GM18870 (cell line): ENCODE data around the gene TNFRSF8.
"Not testable (repeated sequence)": the region's sequence is repeated elsewhere in the genome, so short reads cannot be mapped to it uniquely, and the experiment has no call there.

Experiments
- ATAC-seq: cut with Tn5 transposase; IDR thresholded peaks from one replicate; pipeline ENCODE4 v1.9.1; 2021; ENCODE audit warnings: moderate library complexity; ENCODE audit not compliant: unreplicated experiment

The TNFRSF8 gene

DNA sequence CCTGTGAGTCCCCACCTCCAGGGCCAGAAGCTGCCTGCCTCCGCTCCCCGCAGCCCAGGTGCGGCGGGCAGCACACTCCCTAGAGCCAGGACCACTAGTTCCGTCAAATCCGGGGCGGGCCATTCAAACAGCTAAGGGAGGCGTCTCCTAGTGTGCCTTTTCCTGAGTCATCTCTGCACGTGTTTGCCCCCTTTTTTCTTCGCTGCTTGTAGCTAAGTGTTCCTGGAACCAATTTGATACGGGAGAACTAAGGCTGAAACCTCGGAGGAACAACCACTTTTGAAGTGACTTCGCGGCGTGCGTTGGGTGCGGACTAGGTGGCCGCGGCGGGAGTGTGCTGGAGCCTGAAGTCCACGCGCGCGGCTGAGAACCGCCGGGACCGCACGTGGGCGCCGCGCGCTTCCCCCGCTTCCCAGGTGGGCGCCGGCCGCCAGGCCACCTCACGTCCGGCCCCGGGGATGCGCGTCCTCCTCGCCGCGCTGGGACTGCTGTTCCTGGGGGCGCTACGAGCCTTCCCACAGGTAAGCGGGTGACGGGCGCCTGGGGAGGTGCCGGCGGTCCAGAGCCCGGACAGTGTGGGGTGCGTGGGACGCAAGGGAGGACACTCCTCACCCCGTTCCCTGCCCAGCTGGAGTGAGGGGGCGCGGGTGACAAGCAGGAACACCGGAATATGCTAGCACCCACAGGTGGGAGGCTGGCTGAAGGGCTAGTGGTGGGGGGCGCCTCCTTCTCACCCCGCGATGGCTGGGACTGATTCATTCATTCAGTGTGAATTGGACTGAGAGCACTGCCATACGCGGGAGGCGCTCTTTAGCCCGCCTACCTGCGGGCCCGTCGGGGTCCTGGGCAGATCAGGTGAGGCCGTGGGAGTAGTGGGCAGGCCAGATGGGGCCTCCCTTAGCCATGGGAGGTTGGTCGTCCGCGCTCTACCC is at the start of gene TNFRSF8:
TNFRSF8 (plus strand) TSS at position 163 of the 932 bp plus-strand sequence; CDS start at position 459, 296 bp downstream.
- ATAC-seq: no peak

DNA sequence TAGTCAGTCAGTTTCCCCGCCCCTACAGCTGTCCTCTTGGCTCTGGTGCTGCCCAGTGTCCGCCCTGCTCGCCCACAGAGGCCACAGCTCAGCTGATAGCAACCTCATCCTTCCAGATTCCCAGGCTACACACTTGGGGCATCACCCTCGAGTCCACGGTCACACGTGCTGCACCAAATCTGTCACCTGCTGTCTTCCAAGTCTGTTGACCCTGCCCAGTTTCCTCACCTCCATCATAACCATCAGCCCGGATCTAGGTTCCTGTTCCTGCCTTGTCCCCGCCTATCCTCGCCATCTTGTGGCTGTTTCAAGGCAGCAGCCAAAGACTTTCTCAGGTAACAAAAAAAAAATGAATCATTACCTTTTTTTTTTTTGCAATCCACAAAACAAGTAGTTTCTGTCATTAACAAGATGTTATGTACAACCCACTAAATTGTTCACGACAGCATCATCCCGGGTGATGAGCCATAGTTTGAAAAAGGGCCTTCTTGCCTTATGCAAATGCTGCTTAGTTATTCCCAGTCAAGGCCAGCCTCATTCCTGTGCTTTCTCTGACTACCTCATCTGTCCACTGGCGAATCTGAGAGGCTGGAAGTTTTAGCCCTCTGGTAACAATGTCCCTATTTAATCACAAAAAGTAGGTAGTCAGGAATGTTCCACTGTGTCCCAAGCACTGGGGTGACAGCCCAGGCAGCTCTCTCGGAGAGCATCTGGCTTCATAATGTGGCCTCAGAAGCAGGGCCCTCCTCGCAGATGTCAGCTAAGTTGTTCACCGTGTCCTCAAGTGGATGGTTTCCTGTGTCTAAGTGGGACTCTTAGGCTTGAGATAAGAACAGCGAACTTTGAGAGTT is 48.7 kb upstream of the TNFRSF8 start:
- no peak for ATAC-seq

DNA sequence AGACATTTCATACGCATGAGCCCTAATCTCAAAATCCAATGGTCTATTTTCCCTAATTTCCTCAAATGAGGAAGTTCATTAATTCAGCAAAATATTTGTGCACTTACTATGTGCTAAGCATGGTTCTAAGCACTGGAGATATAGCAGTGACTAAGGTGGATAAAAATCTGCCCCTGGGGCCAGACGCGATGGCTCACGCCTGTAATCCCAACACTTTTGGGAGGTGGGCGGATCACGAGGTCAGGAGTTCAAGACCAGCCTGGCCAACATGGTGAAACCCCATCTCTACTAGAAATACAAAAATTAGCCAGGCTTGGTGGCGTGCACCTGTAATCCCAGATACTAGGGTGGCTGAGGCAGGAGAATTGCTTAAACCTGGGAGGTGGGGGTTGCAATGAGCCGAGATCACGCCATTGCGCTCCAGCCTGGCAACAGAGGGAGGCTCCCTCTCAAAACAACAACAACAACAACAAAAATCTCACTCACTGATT is 48.1 kb upstream of the TNFRSF8 start:
- ATAC-seq: no peak

DNA sequence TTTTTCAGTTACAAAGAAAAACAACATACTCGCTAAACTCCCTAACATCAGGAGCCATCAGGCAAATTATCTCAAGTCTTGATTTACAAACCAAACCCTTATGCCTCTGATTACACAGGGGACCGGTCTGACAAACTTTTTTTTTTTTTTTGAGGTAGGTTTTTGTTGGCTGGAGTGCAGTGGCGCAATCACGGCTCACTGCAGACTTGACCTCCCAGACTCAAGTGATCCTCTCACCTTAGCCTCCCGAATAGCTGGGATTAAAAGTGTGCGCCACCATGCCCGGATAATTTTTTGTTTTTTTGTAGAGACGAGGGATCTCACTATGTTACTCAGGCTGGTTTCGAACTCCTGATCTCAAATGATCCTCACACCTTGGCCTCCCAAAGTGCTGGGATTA is 47.6 kb upstream of the TNFRSF8 start:
- ATAC-seq: no peak

DNA sequence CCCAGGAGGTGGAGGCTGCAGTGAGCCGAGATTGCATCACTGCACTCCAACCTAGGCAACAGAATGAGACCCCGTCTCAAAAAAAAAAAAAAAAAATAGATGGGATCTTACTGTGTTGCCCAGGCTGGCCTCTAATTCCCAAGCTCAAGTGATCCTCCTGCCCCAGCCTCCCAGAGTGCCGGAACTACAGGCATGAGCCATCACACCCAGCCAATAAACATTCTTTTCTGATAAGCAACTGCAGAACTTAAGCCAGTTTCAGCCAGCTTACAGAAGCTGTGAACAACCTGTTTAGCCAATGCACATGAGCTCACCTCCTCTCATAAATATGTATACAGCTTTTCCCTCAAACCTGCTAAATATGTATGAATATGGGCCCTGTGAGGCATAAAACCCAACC is 46.9 kb upstream of the TNFRSF8 start:
- no peak for ATAC-seq

GRCh38 chr1:12019858-12020509 is 43.1 kb upstream of the TNFRSF8 start:
- ATAC-seq: no peak

GRCh38 chr1:12021616-12022015 is 41.5 kb upstream of the TNFRSF8 start:
- no peak for ATAC-seq

DNA sequence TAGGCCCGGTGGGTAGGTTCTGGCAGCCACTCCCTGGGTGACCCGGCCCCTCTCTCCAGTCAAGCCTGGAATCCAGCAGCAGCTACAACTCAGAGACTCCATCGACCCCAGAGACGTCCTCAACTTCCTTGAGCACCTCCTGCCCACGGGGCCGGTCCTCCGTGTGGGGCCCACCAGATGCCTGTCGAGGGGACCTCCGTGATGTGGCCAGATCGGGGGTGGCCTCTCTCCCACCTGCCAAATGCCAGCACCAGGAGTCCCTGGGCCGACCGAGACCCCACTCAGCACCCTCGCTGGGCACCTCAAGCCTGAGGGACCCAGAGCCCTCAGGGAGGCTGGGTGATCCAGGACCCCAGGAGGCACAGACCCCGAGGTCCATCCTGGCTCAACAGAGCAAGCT is 41.1 kb upstream of the TNFRSF8 start:
- no peak for ATAC-seq

- no peak for ATAC-seq
These were observed 36.5 kb upstream of the TNFRSF8 start for GRCh38 chr1:12026586-12026985.

DNA sequence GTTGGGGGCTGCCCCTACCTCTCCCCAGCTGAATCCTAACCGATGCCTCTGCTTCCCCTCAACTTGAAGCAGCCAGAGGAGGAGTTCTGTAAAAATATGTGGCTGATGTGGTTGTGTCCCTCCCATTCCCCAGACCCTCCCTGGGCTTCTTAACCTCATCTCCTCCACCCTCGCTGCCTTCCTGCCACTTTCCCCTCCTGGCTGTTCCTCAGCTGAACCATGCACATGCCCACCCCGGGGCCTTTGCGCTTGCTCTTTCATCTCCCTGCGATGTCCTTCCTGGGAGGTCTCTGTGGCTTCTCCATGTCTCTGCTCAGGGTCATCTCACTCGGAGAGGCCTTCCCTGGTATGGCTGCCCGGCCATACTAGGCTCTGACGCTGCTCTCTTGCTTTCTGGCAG is 34.9 kb upstream of the TNFRSF8 start:
- ATAC-seq: no peak

DNA sequence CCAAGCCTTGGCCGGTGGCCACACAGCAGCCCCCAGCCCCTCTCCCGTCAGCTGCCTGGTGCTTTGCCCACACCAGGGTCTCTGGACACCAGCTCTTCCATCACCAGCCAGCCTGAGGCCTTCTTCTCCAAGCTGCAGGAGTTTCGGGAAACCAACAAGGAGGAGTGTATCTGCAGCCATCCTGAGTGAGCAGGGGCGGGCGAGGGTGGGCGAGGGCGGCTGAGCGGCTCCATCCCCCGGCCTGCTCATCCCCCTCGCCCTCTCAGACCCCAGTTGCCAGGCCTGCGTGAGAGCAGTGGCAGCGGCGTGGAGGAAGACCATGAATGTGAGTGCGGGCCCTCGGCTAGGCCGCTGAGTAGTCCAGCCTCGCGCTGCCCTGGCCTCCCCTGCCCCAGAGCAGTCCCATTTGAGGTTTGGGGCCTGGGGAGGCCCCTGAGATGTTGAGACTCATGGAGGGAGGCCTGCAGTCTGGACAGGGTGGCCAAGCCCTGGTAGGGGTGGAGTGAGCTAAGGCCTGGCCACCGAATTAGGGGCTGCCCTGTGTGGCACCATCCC is 34.1 kb upstream of the TNFRSF8 start:
- ATAC-seq: no peak

GRCh38 chr1:12029720-12030339 is 33.3 kb upstream of the TNFRSF8 start:
- ATAC-seq: no peak

DNA sequence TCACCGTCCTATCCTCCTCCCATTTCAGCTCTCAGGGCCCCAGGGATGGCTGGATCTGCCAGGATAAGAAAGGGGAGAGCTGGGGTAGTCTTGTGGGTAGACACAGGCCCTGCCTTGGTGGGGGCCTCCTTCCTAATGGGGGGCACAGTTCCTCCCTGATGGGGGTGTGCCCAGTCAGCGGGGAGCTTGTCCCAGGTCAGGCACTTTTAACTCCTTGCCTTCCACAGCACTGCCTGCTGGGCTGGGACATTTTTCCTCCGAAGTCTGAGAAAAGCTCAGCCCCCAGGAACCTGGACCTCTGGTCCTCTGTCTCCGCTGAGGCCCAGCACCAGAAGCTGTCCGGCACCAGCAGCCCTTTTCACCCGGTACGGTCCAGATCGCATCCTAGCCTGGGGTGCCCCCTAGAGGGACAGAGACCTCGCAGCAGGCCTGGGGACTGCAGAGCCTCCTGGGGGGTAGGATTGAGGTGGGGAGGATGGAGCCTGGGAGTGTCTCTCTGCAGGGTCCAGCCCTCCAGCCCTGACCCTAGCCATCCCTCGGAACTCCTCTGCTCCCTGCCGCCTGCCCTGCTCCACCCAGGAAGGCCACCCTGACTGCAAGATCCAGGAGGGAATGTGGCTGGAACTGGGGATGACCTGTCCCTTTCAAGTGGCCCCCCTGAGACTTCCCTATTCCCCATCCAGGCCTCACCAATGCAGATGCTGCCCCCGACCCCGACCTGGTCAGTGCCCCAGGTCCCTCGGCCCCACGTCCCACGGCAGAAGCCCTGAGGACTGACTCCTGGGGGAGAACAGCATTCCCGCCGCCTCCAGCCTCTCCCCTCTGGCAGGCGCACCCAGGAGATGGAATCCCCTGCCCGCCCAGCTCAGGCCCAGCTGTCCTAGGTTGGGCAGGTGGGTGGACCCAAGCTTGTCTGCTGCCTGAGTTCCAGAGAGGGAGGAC is 31.8 kb upstream of the TNFRSF8 start:
- no peak for ATAC-seq

DNA sequence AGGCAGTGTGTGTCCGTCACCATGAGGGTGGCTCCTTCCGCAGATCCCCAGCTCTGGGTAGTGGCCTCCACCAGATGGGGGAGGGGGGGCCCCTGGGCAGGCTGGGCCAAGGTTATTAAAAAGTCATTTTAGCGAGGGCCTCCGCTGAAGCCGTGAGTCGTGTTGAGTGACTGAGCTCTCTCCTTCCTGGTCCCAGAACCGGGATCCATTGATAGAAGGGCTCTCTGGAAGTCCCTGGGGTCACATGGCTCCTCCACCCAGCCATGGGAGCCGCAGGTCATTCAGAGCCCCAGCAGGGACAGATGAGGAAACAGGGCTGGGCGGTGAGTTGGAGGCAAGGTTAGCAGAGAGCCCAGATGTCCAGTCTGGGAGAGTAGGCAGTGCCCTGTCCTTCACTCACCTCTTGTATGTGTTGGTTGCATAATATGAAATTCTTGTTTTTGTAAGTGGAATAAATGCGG is 30.9 kb upstream of the TNFRSF8 start:
- ATAC-seq: no peak

- ATAC-seq: not testable (repeated sequence)
These were observed 29.7 kb upstream of the TNFRSF8 start for GRCh38 chr1:12033441-12033840.

DNA sequence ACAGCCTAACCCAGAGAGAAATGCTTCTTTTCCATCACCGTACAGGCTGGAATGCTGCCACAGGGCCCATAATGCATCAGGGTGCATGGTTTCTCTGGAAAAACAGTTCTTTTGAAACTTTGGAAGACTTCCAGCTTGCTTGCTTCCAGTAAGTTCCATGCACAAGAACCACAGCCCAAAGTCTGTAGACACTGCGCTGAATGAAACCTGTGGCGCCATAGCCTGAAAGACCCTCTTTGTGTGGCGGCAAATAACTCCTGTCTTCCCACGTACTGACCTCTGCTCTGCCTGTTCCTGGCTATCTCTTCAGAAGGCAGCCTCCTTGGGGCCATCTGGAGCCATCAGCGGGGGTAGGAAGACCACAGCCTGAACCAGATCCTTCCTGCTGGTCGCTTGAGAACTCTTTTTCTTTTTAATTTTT is 28.7 kb upstream of the TNFRSF8 start:
- ATAC-seq: no peak

- no peak for ATAC-seq
These were observed 27.8 kb upstream of the TNFRSF8 start for GRCh38 chr1:12035312-12035711.

DNA sequence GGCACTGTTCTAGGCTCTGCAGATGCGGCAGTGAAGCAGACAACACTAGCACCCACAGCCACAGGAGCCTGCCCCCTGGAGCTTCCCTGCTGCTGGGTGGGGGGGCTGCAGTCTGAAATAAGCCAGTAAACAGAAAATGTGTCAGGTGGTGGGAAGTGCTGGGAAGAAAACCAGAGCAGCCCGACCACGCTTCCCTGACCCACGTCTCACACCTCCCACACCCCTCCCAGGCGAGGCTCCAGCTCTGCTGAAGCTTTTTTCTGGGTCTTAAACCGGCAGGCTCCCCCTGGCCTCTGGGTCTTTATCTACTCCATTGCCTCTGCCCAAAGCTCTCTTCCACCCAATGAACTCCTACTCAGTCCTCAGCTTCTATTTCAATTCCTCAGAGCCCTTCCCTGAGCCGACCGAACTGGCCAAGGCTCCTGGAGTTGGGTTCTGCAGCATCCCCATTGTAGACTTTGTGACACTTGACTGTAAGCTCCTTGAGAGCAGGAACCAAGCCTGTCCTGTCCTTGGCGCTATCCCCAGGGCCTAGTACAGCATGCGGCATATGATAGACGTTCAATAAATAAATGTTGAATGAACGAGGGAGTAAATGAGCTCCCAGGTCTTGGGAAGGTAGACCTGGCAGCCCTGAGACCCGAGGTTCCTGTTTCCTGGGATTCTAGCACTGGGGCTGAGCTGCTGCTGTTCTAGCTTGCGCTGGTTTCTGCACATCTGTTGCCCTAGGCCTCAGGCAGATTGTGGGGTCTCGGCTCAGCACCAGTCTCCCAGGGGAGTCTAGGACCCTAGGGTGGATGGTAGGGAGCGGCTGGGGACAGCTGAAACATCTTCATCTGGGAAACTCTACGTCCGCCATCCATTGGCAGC is 25.4 kb upstream of the TNFRSF8 start:
- no peak for ATAC-seq
